Gastroesophageal sphincter (tissue), 4 donors: ENCODE data around the gene FAM118B. TPM values are rescaled to one million over a fixed set of nuclear protein-coding genes. Genes with fewer than 3 reads are reported as not detected.

ENCODE experiments used
- ATAC-seq: fragments of 150-250 bp; one replicate; pipeline ENCODE4 v1.9.1; 2016; ENCODE audit warnings: mild to moderate bottlenecking, moderate library complexity
- H3K27ac ChIP-seq, 4 donors: fragments of 200-600 bp; sonication (generic) in 3 of 4; 1 replicate in 3 of 4; 2 replicates in 1 of 4; pipeline ENCODE4 v1.5.1; 2016 to 2019
- H3K27me3 ChIP-seq: fragments of 200-600 bp; sonication (generic); one replicate; pipeline ENCODE4 v1.5.1; 2019
- H3K36me3 ChIP-seq, 2 donors: fragments of 200-600 bp; sonication (generic); one replicate each; pipeline ENCODE4 v1.5.1; 2019; ENCODE audit warnings: control low read depth in 1 of 2
- H3K4me1 ChIP-seq, 3 donors: fragments of 200-600 bp; sonication (generic); 1 replicate in 2 of 3; 2 replicates in 1 of 3; pipeline ENCODE4 v1.5.1; 2016 to 2019; ENCODE audit warnings: control low read depth in 2 of 3
- H3K4me3 ChIP-seq, 2 donors: fragments of 200-600 bp; sonication (generic); one replicate each; pipeline ENCODE4 v1.5.1; 2019; ENCODE audit warnings: mild to moderate bottlenecking in 1 of 2, moderate library complexity in 1 of 2
- H3K9me3 ChIP-seq, 3 donors: fragments of 200-600 bp; sonication (generic); one replicate each; pipeline ENCODE4 v1.5.1; 2017 to 2019; ENCODE audit warnings: control low read depth in 2 of 3
- CTCF ChIP-seq, 4 experiments: fragments of 200-600 bp in 2 of 4; fragments of 450-650 bp in 2 of 4; sonication (generic) in 1 of 4; IDR thresholded peaks; one replicate each; pipeline ENCODE4 v1.5.1; 2017 to 2019; ENCODE audit warnings: antibody characterized with exemption in 4 of 4, mild to moderate bottlenecking in 2 of 4, moderate library complexity in 2 of 4
- EP300 ChIP-seq: sonication (generic); formaldehyde crosslinking; IDR thresholded peaks from one replicate; pipeline ENCODE4 v1.6.1; 2017; ENCODE audit warnings: antibody characterized with exemption, mild to moderate bottlenecking
- POLR2A ChIP-seq, 2 donors: fragments of 450-650 bp; IDR thresholded peaks; one replicate each; pipeline ENCODE4 v1.6.1; 2017; ENCODE audit warnings: antibody characterized with exemption in 2 of 2, mild to moderate bottlenecking in 2 of 2, moderate library complexity in 1 of 2
- POLR2AphosphoS5 ChIP-seq: sonication (generic); formaldehyde crosslinking; IDR thresholded peaks from one replicate; pipeline ENCODE4 v1.6.1; 2017; ENCODE audit warnings: antibody characterized with exemption
- whole genome bisulfite sequencing, 2 donors: methylation state at CpG; one replicate each; pipeline ENCODE4 v1.1.5; 2018; ENCODE audit warnings: low coverage in 1 of 2; 5-methylcytosine and 5-hydroxymethylcytosine counted together
- total RNA-seq, 4 donors: library from RNA; depleted of rRNA; stranded (reverse); fragments of >200 nt; gene quantifications; one replicate each; pipeline ENCODE4 v1.1.0, GENCODE V29; 2016

Gene FAM118B
- total RNA-seq, 4 donors from 2014 or later: 15.5 to 24.0 (median 19.9) TPM

GRCh38 chr11:126176853-126177470 lies 34.6 kb upstream of the FAM118B start:
- Histone ChIP-seq H3K36me3 (no peaks in the 10 kb centered on the region), H3K4me3 (no peak overlapping the region), H3K27ac (no peak overlapping the region), H3K9me3 (no peaks in the 10 kb centered on the region), H3K4me1 (no peaks in the 10 kb centered on the region), H3K27me3 (no peaks in the 10 kb centered on the region)
- WGBS, 2 donors: no CpG with 5 or more reads among the region's 8 CpGs
- no peak for ATAC-seq
- no peak for TF ChIP-seq POLR2AphosphoS5
- no peak for TF ChIP-seq CTCF (IDR thresholded peaks at IDR 0.05)
- no peak for TF ChIP-seq EP300
- no peak for TF ChIP-seq POLR2A (IDR thresholded peaks at IDR 0.05)

GRCh38 chr11:126181939-126182730 lies 29.4 kb upstream of the FAM118B start:
- H3K27ac ChIP-seq: no peak overlapping the region
- no peaks in the 10 kb centered on the region for H3K9me3 ChIP-seq
- peaks cover 0 to 13% (median 0%) of the 10 kb centered on the region in 3 donors for H3K4me1 ChIP-seq
- no peak for ATAC-seq
- H3K27me3 ChIP-seq: no peaks in the 10 kb centered on the region
- WGBS, 2 donors: 60 to 75% methylated on average over 1 to 11 of the region's 13 CpGs
- no peak overlapping the region for H3K4me3 ChIP-seq
- TF ChIP-seq POLR2A (IDR thresholded peaks at IDR 0.05) (no peak), EP300 (no peak), POLR2AphosphoS5 (no peak), CTCF (IDR thresholded peaks at IDR 0.05) (no peak)
- H3K36me3 ChIP-seq: no peaks in the 10 kb centered on the region

- H3K27me3 ChIP-seq: no peaks in the 10 kb centered on the region
- TF ChIP-seq POLR2A (IDR thresholded peaks at IDR 0.05): no peak
- no peak for TF ChIP-seq EP300
- TF ChIP-seq POLR2AphosphoS5: no peak
- TF ChIP-seq CTCF (IDR thresholded peaks at IDR 0.05): no peak
- ATAC-seq: no peak
These were observed 28.7 kb upstream of the FAM118B start for GRCh38 chr11:126182787-126183445.

GRCh38 chr11:126185259-126186024 lies 26.1 kb upstream of the FAM118B start:
- TF ChIP-seq POLR2A (IDR thresholded peaks at IDR 0.05) (no peak), EP300 (no peak), CTCF (IDR thresholded peaks at IDR 0.05) (no peak), POLR2AphosphoS5 (no peak)
- H3K36me3 ChIP-seq: peaks cover 0 to 26% of the 10 kb centered on the region in 2 donors
- ATAC-seq: no peak
- peaks cover 0 to 17% (median 0%) of the 10 kb centered on the region in 3 donors for H3K4me1 ChIP-seq
- H3K4me3 ChIP-seq: no peak overlapping the region
- H3K27me3 ChIP-seq: no peaks in the 10 kb centered on the region
- H3K9me3 ChIP-seq: no peaks in the 10 kb centered on the region
- 82 to 100% methylated on average over 2 to 6 of the region's 26 CpGs for WGBS, 2 donors
- no peak overlapping the region for H3K27ac ChIP-seq

More at GRCh38 chr11:126182787-126183445, 28.7 kb upstream of the FAM118B start:
- H3K36me3 ChIP-seq: peaks cover 0 to 6% of the 10 kb centered on the region in 2 donors
- H3K4me3 ChIP-seq: no peak overlapping the region
- H3K27ac ChIP-seq: no peak overlapping the region
- 78 to 91% methylated on average over 9 to 11 of the region's 11 CpGs for WGBS, 2 donors
- peaks cover 0 to 17% (median 0%) of the 10 kb centered on the region in 3 donors for H3K4me1 ChIP-seq
- no peaks in the 10 kb centered on the region for H3K9me3 ChIP-seq
